RWPE1 (cell line): Measurements from ENCODE around the gene ABLIM1.

ENCODE experiments used
- CTCF ChIA-PET: fragments of 350-600 bp; sonication (Branson Sonifier 250); formaldehyde crosslinking; extraction: SDS; loops from one replicate; lab custom pipeline; 2021; lab: Yijun Ruan, JAX
- POLR2A ChIA-PET: fragments of 400-600 bp; formaldehyde crosslinking; extraction: SDS; loops from one replicate; lab custom pipeline; 2020; ENCODE audit warnings: antibody characterized with exemption; ENCODE audit not compliant: low non-redundant PET; lab: Yijun Ruan, JAX
- DNase-seq: peaks from one replicate; pipeline ENCODE4 v3.0.0; 2012; ENCODE audit warnings: low spot score
- H3K27ac ChIP-seq: fragments of 450-650 bp; 2 replicates; pipeline ENCODE4 v1.5.1; 2017
- CTCF ChIP-seq: fragments of 450-650 bp; conservative IDR thresholded peaks from 2 replicates; pipeline ENCODE4 v1.5.1; 2017; ENCODE audit warnings: low read depth, mild to moderate bottlenecking

The ABLIM1 gene

GRCh38 chr10:114605155-114605797, 52.8 kb downstream of the ABLIM1 start:
- no peak for TF ChIP-seq CTCF
- ChIA-PET CTCF (no interaction called here), POLR2A (no interaction called here)
- H3K27ac ChIP-seq, result no peak overlapping the region
- DNase-seq, result no peak

GRCh38 chr10:114604357-114605130, 53.5 kb downstream of the ABLIM1 start:
- no peak for DNase-seq
- no peak for TF ChIP-seq CTCF
- ChIA-PET CTCF (interaction anchor here (0.5 to 0.6 kb wide), 2 partner anchors 20 to 127 kb away, joined by 3 to 4 read pairs; no protein-coding TSS in a partner anchor), POLR2A (no interaction called here)
- no peak overlapping the region for H3K27ac ChIP-seq

- POLR2A ChIA-PET, result no interaction called here
- no peak for TF ChIP-seq CTCF
- CTCF ChIA-PET, result interaction anchor here (0.5 kb wide), 1 partner anchor 19 kb away, joined by 3 read pairs; no protein-coding TSS in a partner anchor
- no peak for DNase-seq
- H3K27ac ChIP-seq, result no peak overlapping the region
Observed at GRCh38 chr10:114603948-114604347, 54.1 kb downstream of the ABLIM1 start.

- TF ChIP-seq CTCF, result no peak
- ChIA-PET POLR2A (no interaction called here), CTCF (interaction anchor here (1.0 kb wide), 1 partner anchor 146 kb away, joined by 3 read pairs; no protein-coding TSS in a partner anchor)
- H3K27ac ChIP-seq, result no peak overlapping the region
- DNase-seq, result no peak
Observed at GRCh38 chr10:114603303-114603702, 54.8 kb downstream of the ABLIM1 start.

- ChIA-PET CTCF (interaction anchor here (0.6 to 0.8 kb wide), 3 partner anchors 13 to 128 kb away, joined by 3 to 6 read pairs (median 3); no protein-coding TSS in a partner anchor), POLR2A (no interaction called here)
- H3K27ac ChIP-seq, result no peak overlapping the region
- no peak for DNase-seq
- no peak for TF ChIP-seq CTCF
Observed at GRCh38 chr10:114600057-114600456, 58.0 kb downstream of the ABLIM1 start.

- CTCF ChIA-PET, result interaction anchor here (0.6 kb wide), 1 partner anchor 38 kb away, joined by 5 read pairs; no protein-coding TSS in a partner anchor
- POLR2A ChIA-PET, result no interaction called here
- H3K27ac ChIP-seq, result no peak overlapping the region
Observed at GRCh38 chr10:114596793-114597192, 61.3 kb downstream of the ABLIM1 start.

More at GRCh38 chr10:114596793-114597192, 61.3 kb downstream of the ABLIM1 start:
- TF ChIP-seq CTCF, result no peak
- DNase-seq, result no peak
